Transverse colon (tissue), 4 donors: ENCODE measurements around the gene TRPM3.

Experiments used
- EP300 ChIP-seq: sonication (generic); formaldehyde crosslinking; IDR thresholded peaks from one replicate; pipeline ENCODE4 v1.6.1; 2017; ENCODE audit warnings: antibody characterized with exemption, low read depth
- POLR2A ChIP-seq: fragments of 450-650 bp; IDR thresholded peaks from one replicate; pipeline ENCODE4 v1.6.1; 2016; ENCODE audit warnings: antibody characterized with exemption, mild to moderate bottlenecking, moderate library complexity
- POLR2AphosphoS5 ChIP-seq, 3 donors: sonication (generic); formaldehyde crosslinking; IDR thresholded peaks; one replicate each; pipeline ENCODE4 v1.6.1; 2016; ENCODE audit warnings: antibody characterized with exemption in 3 of 3
- TF ChIP-seq, protein P1 (sequence below), 5 experiments: fragments of 200-600 bp in 3 of 5; fragments of 450-650 bp in 2 of 5; sonication (generic) in 3 of 5; IDR thresholded peaks; 1 replicate in 2 of 5; 2 replicates in 3 of 5; pipeline ENCODE4 v1.5.1; 2016 to 2017; ENCODE audit warnings: antibody characterized with exemption in 5 of 5, inconsistent platforms in 3 of 5, mild to moderate bottlenecking in 2 of 5, moderate library complexity in 1 of 5

DNA sequence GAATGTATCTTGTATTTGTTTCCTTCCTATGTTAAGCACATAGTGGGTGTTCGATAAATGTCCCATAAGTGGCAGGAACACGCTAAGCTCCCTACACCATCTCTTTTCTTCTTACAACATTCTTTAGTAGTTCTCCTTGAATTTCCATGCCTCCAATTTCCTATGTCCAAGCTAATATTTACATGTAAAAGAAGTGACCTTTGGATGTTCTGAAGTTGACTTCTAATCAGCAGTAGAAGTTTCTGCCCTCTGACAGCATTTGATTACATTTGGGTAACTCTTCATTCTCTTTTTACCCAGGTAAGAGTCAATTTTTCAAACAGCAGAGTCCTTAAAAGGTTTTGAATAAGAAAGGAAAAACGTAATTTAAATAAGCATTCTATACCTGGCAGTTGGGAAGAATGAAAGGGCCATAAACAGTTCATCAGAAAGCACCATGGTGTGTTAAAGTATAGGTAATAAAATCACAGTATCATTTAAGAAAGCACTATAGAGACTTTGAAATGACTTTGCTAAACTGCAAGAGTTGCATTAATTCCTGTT lies 78.9 kb downstream of the TRPM3 start:
- TF ChIP-seq, protein P1, sequence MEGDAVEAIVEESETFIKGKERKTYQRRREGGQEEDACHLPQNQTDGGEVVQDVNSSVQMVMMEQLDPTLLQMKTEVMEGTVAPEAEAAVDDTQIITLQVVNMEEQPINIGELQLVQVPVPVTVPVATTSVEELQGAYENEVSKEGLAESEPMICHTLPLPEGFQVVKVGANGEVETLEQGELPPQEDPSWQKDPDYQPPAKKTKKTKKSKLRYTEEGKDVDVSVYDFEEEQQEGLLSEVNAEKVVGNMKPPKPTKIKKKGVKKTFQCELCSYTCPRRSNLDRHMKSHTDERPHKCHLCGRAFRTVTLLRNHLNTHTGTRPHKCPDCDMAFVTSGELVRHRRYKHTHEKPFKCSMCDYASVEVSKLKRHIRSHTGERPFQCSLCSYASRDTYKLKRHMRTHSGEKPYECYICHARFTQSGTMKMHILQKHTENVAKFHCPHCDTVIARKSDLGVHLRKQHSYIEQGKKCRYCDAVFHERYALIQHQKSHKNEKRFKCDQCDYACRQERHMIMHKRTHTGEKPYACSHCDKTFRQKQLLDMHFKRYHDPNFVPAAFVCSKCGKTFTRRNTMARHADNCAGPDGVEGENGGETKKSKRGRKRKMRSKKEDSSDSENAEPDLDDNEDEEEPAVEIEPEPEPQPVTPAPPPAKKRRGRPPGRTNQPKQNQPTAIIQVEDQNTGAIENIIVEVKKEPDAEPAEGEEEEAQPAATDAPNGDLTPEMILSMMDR (IDR thresholded peaks at IDR 0.05), result no peak
- TF ChIP-seq EP300, result no peak
- TF ChIP-seq POLR2A, result no peak
- no peak for TF ChIP-seq POLR2AphosphoS5 (IDR thresholded peaks at IDR 0.05)
